Astrocyte (in vitro differentiated cells and primary cell): Measurements from ENCODE around the gene WFDC10B. TPM values are rescaled to one million over a fixed set of nuclear protein-coding genes. Genes with fewer than 3 reads are reported as not detected.

Experiments
- DNase-seq: peaks from one replicate; pipeline ENCODE4 v3.0.0-alpha.2; 2010; ENCODE audit warnings: low read depth
- FAIRE-seq: peaks from 2 replicates; lab custom pipeline; 2011; peaks lifted over from hg19 to GRCh38; lab: Jason Lieb, UNC
- H2AFZ ChIP-seq: 2 replicates; pipeline ENCODE4 v1.6.0; 2012; ENCODE audit warnings: low read depth, low read length, inconsistent platforms
- H3K27ac ChIP-seq: 2 replicates; pipeline ENCODE4 v1.5.1; 2011; ENCODE audit warnings: low read depth, low read length, inconsistent platforms
- H3K27me3 ChIP-seq: 2 replicates; pipeline ENCODE4 v1.6.0; 2011; ENCODE audit warnings: low read length, inconsistent platforms; ENCODE audit not compliant: insufficient read depth
- H3K36me3 ChIP-seq: 2 replicates; pipeline ENCODE4 v1.5.1; 2011; ENCODE audit warnings: low read length, inconsistent platforms; ENCODE audit not compliant: insufficient read depth
- H3K4me1 ChIP-seq: 2 replicates; pipeline ENCODE4 v1.5.1; 2011; ENCODE audit warnings: low read length, inconsistent platforms; ENCODE audit not compliant: insufficient read depth
- H3K4me2 ChIP-seq: 2 replicates; pipeline ENCODE4 v1.6.0; 2012; ENCODE audit warnings: low read length, inconsistent platforms
- H3K4me3 ChIP-seq: 2 replicates; pipeline ENCODE4 v1.5.1; 2011; ENCODE audit warnings: low read depth, mild to moderate bottlenecking, low read length, inconsistent platforms; ENCODE audit not compliant: insufficient read depth
- H3K79me2 ChIP-seq: 2 replicates; pipeline ENCODE4 v1.6.0; 2012; ENCODE audit warnings: mild to moderate bottlenecking, low read length, inconsistent platforms; ENCODE audit not compliant: insufficient read depth
- H3K9ac ChIP-seq: 2 replicates; pipeline ENCODE4 v1.6.0; 2012; ENCODE audit warnings: mild to moderate bottlenecking, low read length, inconsistent platforms
- H3K9me3 ChIP-seq: 2 replicates; pipeline ENCODE4 v1.5.1; 2012; ENCODE audit warnings: low read depth, mild to moderate bottlenecking, low read length, inconsistent platforms; ENCODE audit not compliant: insufficient read depth
- H4K20me1 ChIP-seq: 2 replicates; pipeline ENCODE4 v1.6.0; 2012; ENCODE audit warnings: low read length, inconsistent platforms; ENCODE audit not compliant: insufficient read depth
- H3K27ac Mint-ChIP-seq: one replicate; pipeline ENCODE4 v1.8.0; 2021; ENCODE audit warnings: mild to moderate bottlenecking, mixed read lengths; ENCODE audit not compliant: unreplicated experiment
- H3K27me3 Mint-ChIP-seq: one replicate; pipeline ENCODE4 v1.8.0; 2021; ENCODE audit warnings: low read depth, mixed read lengths; ENCODE audit not compliant: unreplicated experiment
- H3K36me3 Mint-ChIP-seq: one replicate; pipeline ENCODE4 v1.8.0; 2021; ENCODE audit warnings: low read depth, mixed read lengths; ENCODE audit not compliant: unreplicated experiment
- H3K4me1 Mint-ChIP-seq: one replicate; pipeline ENCODE4 v1.8.0; 2021; ENCODE audit warnings: low read depth, mixed read lengths; ENCODE audit not compliant: unreplicated experiment
- H3K4me3 Mint-ChIP-seq: one replicate; pipeline ENCODE4 v1.8.0; 2021; ENCODE audit warnings: mild to moderate bottlenecking, moderate library complexity, mixed read lengths; ENCODE audit not compliant: unreplicated experiment
- H3K9me3 Mint-ChIP-seq: one replicate; pipeline ENCODE4 v1.8.0; 2021; ENCODE audit warnings: mild to moderate bottlenecking, mixed read lengths; ENCODE audit not compliant: unreplicated experiment
- EZH2 ChIP-seq: IDR thresholded peaks from 2 replicates; pipeline ENCODE4 v1.6.1; 2012; ENCODE audit warnings: mild to moderate bottlenecking, low read length, inconsistent platforms; ENCODE audit not compliant: insufficient read depth
- total RNA-seq: library from RNA; stranded (reverse); gene quantifications from 2 replicates; pipeline ENCODE4 v1.2.1, GENCODE V29; 2021
- TF ChIP-seq, protein P1 (sequence below): IDR thresholded peaks from 2 replicates; pipeline ENCODE4 v1.5.1; 2011; ENCODE audit warnings: low read depth, mild to moderate bottlenecking, inconsistent platforms, low read length, moderate library complexity; ENCODE audit not compliant: insufficient read depth

Gene WFDC10B
- total RNA-seq, 1 donor from 2014 or later = not detected

DNA sequence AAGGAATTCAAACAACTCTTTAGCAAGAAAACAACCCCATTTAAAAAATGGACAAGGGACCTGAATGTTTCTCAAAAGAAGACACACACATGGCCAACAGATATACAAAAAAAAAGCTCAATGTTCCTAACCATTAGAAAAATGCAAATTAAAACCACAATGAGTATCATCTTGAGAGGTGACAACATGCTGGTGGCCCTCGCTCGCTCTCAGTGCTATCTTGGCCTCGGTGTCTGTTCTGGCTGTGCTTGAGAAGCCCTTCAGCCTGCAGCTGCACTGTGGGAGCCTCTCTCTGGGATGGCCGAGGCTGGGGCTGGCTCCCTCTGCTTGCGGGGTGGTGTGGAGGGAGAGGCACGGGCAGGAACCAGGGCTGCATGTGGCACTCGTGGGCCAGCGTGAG is 30.7 kb upstream of the WFDC10B start:
- TF ChIP-seq, protein P1, sequence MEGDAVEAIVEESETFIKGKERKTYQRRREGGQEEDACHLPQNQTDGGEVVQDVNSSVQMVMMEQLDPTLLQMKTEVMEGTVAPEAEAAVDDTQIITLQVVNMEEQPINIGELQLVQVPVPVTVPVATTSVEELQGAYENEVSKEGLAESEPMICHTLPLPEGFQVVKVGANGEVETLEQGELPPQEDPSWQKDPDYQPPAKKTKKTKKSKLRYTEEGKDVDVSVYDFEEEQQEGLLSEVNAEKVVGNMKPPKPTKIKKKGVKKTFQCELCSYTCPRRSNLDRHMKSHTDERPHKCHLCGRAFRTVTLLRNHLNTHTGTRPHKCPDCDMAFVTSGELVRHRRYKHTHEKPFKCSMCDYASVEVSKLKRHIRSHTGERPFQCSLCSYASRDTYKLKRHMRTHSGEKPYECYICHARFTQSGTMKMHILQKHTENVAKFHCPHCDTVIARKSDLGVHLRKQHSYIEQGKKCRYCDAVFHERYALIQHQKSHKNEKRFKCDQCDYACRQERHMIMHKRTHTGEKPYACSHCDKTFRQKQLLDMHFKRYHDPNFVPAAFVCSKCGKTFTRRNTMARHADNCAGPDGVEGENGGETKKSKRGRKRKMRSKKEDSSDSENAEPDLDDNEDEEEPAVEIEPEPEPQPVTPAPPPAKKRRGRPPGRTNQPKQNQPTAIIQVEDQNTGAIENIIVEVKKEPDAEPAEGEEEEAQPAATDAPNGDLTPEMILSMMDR = no peak
- TF ChIP-seq EZH2 = no peak
- H3K4me3 Mint-ChIP-seq = no peak overlapping the region
- H2AFZ ChIP-seq = no peak overlapping the region
- H3K9ac ChIP-seq = no peak overlapping the region
- no peaks in the 10 kb centered on the region for H3K4me1 Mint-ChIP-seq
- no peaks in the 10 kb centered on the region for H4K20me1 ChIP-seq
- H3K79me2 ChIP-seq = no peaks in the 10 kb centered on the region
- H3K4me1 ChIP-seq = no peaks in the 10 kb centered on the region
- peaks cover 28% of the 10 kb centered on the region for H3K9me3 Mint-ChIP-seq
- no peaks in the 10 kb centered on the region for H3K27me3 ChIP-seq
- no peaks in the 10 kb centered on the region for H3K36me3 Mint-ChIP-seq
- DNase-seq = no peak
- no peaks in the 10 kb centered on the region for H3K27me3 Mint-ChIP-seq
- FAIRE-seq = no peak
- no peak overlapping the region for H3K27ac ChIP-seq
- no peaks in the 10 kb centered on the region for H3K9me3 ChIP-seq
- no peak overlapping the region for H3K4me3 ChIP-seq
- H3K27ac Mint-ChIP-seq = no peak overlapping the region
- H3K4me2 ChIP-seq = no peak overlapping the region
- H3K36me3 ChIP-seq = no peaks in the 10 kb centered on the region

- Histone ChIP-seq H3K9ac (no peak overlapping the region), H3K36me3 (no peaks in the 10 kb centered on the region), H4K20me1 (no peaks in the 10 kb centered on the region), H3K4me1 (no peaks in the 10 kb centered on the region), H3K4me3 (no peak overlapping the region), H3K79me2 (no peaks in the 10 kb centered on the region), H3K9me3 (no peaks in the 10 kb centered on the region), H3K27me3 (no peaks in the 10 kb centered on the region), H3K27ac (no peak overlapping the region), H2AFZ (no peak overlapping the region), H3K4me2 (no peak overlapping the region)
- TF ChIP-seq EZH2 = no peak
- TF ChIP-seq, protein P1 = no peak
- no peak overlapping the region for H3K27ac Mint-ChIP-seq
- FAIRE-seq (no peak), DNase-seq (no peak)
- H3K4me1 Mint-ChIP-seq = peaks cover 1% of the 10 kb centered on the region
- peaks cover 36% of the 10 kb centered on the region for H3K9me3 Mint-ChIP-seq
- H3K4me3 Mint-ChIP-seq = no peak overlapping the region
- no peaks in the 10 kb centered on the region for H3K36me3 Mint-ChIP-seq
- no peaks in the 10 kb centered on the region for H3K27me3 Mint-ChIP-seq
Measured at GRCh38 chr20:45732199-45732598, 27.4 kb upstream of the WFDC10B start.

- FAIRE-seq (no peak), DNase-seq (peak; percentile 57)
- H3K79me2 ChIP-seq = no peaks in the 10 kb centered on the region
- no peak overlapping the region for H3K9ac ChIP-seq
- H3K4me3 ChIP-seq = no peak overlapping the region
- no peak overlapping the region for H3K27ac ChIP-seq
- peaks cover 9% of the 10 kb centered on the region for H3K27me3 Mint-ChIP-seq
- H3K4me3 Mint-ChIP-seq = no peak overlapping the region
- no peaks in the 10 kb centered on the region for H4K20me1 ChIP-seq
- no peaks in the 10 kb centered on the region for H3K36me3 ChIP-seq
- H3K9me3 Mint-ChIP-seq = peaks cover 12% of the 10 kb centered on the region
- TF ChIP-seq, protein P1 = no peak
- TF ChIP-seq EZH2 = no peak
- no peak overlapping the region for H3K4me2 ChIP-seq
- no peaks in the 10 kb centered on the region for H3K4me1 ChIP-seq
- H2AFZ ChIP-seq = no peak overlapping the region
- no peaks in the 10 kb centered on the region for H3K36me3 Mint-ChIP-seq
- H3K4me1 Mint-ChIP-seq = peaks cover 9% of the 10 kb centered on the region
- H3K9me3 ChIP-seq = no peaks in the 10 kb centered on the region
- no peak overlapping the region for H3K27ac Mint-ChIP-seq
- H3K27me3 ChIP-seq = no peaks in the 10 kb centered on the region
Measured at GRCh38 chr20:45727044-45727443, 22.2 kb upstream of the WFDC10B start.
